B cell (primary cell): ENCODE data around the gene ABI2. TPM values are rescaled to one million over a fixed set of nuclear protein-coding genes. Genes with fewer than 3 reads are reported as not detected.

Experiments used
- ATAC-seq: fragments of 200-7000 bp; cut with Tn5 transposase; one replicate; pipeline ENCODE4 v1.10.0; 2021; ENCODE audit warnings: low read depth, mild to moderate bottlenecking, moderate number of reproducible peaks, moderate library complexity
- CTCF ChIA-PET: fragments of 350-600 bp; sonication (Branson Sonifier 250); formaldehyde crosslinking; loops from one replicate; lab custom pipeline; 2021; ENCODE audit warnings: antibody characterized with exemption, inconsistent platforms; lab: Charles Lee
- POLR2A ChIA-PET: fragments of 350-600 bp; sonication (Branson Sonifier 250); formaldehyde crosslinking; loops from one replicate; lab custom pipeline; 2021; ENCODE audit warnings: antibody characterized with exemption; lab: Charles Lee
- DNase-seq: peaks from one replicate; pipeline ENCODE4 v3.0.0; 2013
- H2AFZ ChIP-seq: 2 replicates; pipeline ENCODE4 v1.6.1; 2012; ENCODE audit warnings: mild to moderate bottlenecking, low read depth, low read length; ENCODE audit not compliant: insufficient read depth, poor library complexity, severe bottlenecking
- H3K27ac ChIP-seq, 2 donors: 1 replicate in 1 of 2; 2 replicates in 1 of 2; pipeline ENCODE4 v1.5.1; 2012 to 2013; ENCODE audit warnings: low read length in 2 of 2, mild to moderate bottlenecking in 2 of 2, moderate library complexity in 1 of 2
- H3K27me3 ChIP-seq, 4 experiments: fragments of 200-600 bp in 1 of 4; sonication (generic) in 1 of 4; replicated peaks in 1 of 4; 1 replicate in 2 of 4; 2 replicates in 2 of 4; pipeline versions ENCODE4 v1.6.1 to v1.7.0; 2013 to 2016; ENCODE audit warnings: low read length in 3 of 4, mild to moderate bottlenecking in 2 of 4, mixed read lengths in 1 of 4, moderate library complexity in 1 of 4; ENCODE audit not compliant: insufficient read depth in 4 of 4, control insufficient read depth in 3 of 4; ENCODE audit errors: control extremely low read depth in 1 of 4
- H3K36me3 ChIP-seq, 2 experiments: replicated peaks in 1 of 2; 1 replicate in 1 of 2; 2 replicates in 1 of 2; pipeline versions ENCODE4 v1.6.1 to v1.7.1; 2013; ENCODE audit warnings: low read length in 1 of 2; ENCODE audit not compliant: insufficient read depth in 2 of 2, control insufficient read depth in 1 of 2; ENCODE audit errors: control extremely low read depth in 1 of 2, extremely low read depth in 1 of 2
- H3K4me1 ChIP-seq, 2 donors: fragments of 200-600 bp in 1 of 2; sonication (generic) in 1 of 2; 1 replicate in 1 of 2; 2 replicates in 1 of 2; pipeline versions ENCODE4 v1.5.1 to v1.6.1; 2013 to 2017; ENCODE audit warnings: low read length in 2 of 2; ENCODE audit not compliant: control insufficient read depth in 2 of 2, insufficient read depth in 2 of 2
- H3K4me2 ChIP-seq: replicated peaks from 2 replicates; pipeline ENCODE3; 2012; ENCODE audit warnings: mild to moderate bottlenecking, low read depth, low read length; ENCODE audit not compliant: poor library complexity, severe bottlenecking
- H3K4me3 ChIP-seq, 5 experiments: fragments of 200-600 bp in 1 of 5; sonication (generic) in 1 of 5; 1 replicate in 3 of 5; 2 replicates in 2 of 5; pipeline versions ENCODE4 v1.5.1 to v1.7.0; 2011 to 2016; ENCODE audit warnings: low read length in 4 of 5, mild to moderate bottlenecking in 4 of 5, low read depth in 2 of 5, control low read depth in 1 of 5, moderate library complexity in 1 of 5; ENCODE audit not compliant: insufficient read depth in 1 of 5; ENCODE audit errors: control extremely low read depth in 1 of 5, extremely low read depth in 1 of 5
- H3K79me2 ChIP-seq: fragments of 200-600 bp; sonication (generic); one replicate; pipeline ENCODE4 v1.6.0; 2016; ENCODE audit warnings: low read length; ENCODE audit not compliant: control insufficient read depth, insufficient read depth
- H3K9ac ChIP-seq: fragments of 200-600 bp; sonication (generic); 2 replicates; pipeline ENCODE4 v1.6.1; 2017; ENCODE audit warnings: mild to moderate bottlenecking, low read length, moderate library complexity
- H3K9me3 ChIP-seq, 3 donors: one replicate each; pipeline versions ENCODE4 v1.6.1 to v1.7.1; 2013; ENCODE audit warnings: low read length in 2 of 3; ENCODE audit not compliant: control insufficient read depth in 2 of 3, insufficient read depth in 1 of 3; ENCODE audit errors: control extremely low read depth in 1 of 3
- H4K20me1 ChIP-seq: 2 replicates; pipeline ENCODE4 v1.6.0; 2012; ENCODE audit warnings: mild to moderate bottlenecking, low read length; ENCODE audit not compliant: insufficient read depth, control insufficient read depth, poor library complexity, severe bottlenecking
- H3K27ac Mint-ChIP-seq: one replicate; pipeline ENCODE4 v1.8.0; 2021; ENCODE audit warnings: mixed read lengths
- H3K27me3 Mint-ChIP-seq: one replicate; pipeline ENCODE4 v1.8.0; 2021; ENCODE audit warnings: mixed read lengths
- H3K4me1 Mint-ChIP-seq: one replicate; pipeline ENCODE4 v1.8.0; 2021; ENCODE audit warnings: mixed read lengths
- H3K4me3 Mint-ChIP-seq: one replicate; pipeline ENCODE4 v1.8.0; 2021; ENCODE audit warnings: mixed read lengths
- H3K9me3 Mint-ChIP-seq: one replicate; pipeline ENCODE4 v1.8.0; 2022; ENCODE audit warnings: mixed read lengths; ENCODE audit not compliant: insufficient read depth
- CTCF ChIP-seq: fragments of 200-600 bp; IDR thresholded peaks from one replicate; pipeline ENCODE4 v1.8.0; 2022; ENCODE audit warnings: antibody characterized with exemption, mild to moderate bottlenecking
- EZH2 ChIP-seq: IDR thresholded peaks from 2 replicates; pipeline ENCODE4 v1.6.1; 2012; ENCODE audit warnings: borderline replicate concordance, low read depth, mild to moderate bottlenecking, moderate library complexity, low read length; ENCODE audit not compliant: insufficient read depth, poor library complexity, severe bottlenecking
- WGBS: methylation state at CpG from one replicate; pipeline ENCODE4 v1.1.5; 2013; ENCODE audit warnings: missing lambda C conversion rate; ENCODE audit not compliant: insufficient coverage; 5-methylcytosine and 5-hydroxymethylcytosine counted together
- intact Hi-C: fragments of 100-400 bp; cut with micrococcal nuclease; formaldehyde crosslinking; loops from one replicate; pipeline ENCODE4 v1.10.0; 2022
- polyA plus RNA-seq: library from polyadenylated mRNA; depleted of rRNA; stranded (reverse); fragments of >200 nt; gene quantifications from 2 replicates; pipeline ENCODE4 v1.2.3, GENCODE V29; 2012
- total RNA-seq, 2 donors: library from RNA; stranded (reverse); fragments of 120-200 nt in 1 of 2; gene quantifications; 1 replicate in 1 of 2; 2 replicates in 1 of 2; pipeline versions ENCODE4 v1.2.3 to v1.2.4, GENCODE V29; 2013 to 2022

The ABI2 gene
- total and polyA plus RNA-seq, 2 donors (not counting 1 experiment from before 2014, with no cell fraction given): 6.8 to 32.7 TPM

GRCh38 chr2:203354966-203355365 is 26.8 kb downstream of the ABI2 start:
- no peak overlapping the region for H3K27ac ChIP-seq
- Mint-ChIP-seq H3K4me1 (no peaks in the 10 kb centered on the region), H3K9me3 (no peaks in the 10 kb centered on the region), H3K27me3 (no peaks in the 10 kb centered on the region), H3K4me3 (no peak overlapping the region), H3K27ac (no peak overlapping the region)
- no peak overlapping the region for H3K4me2 ChIP-seq
- no peak for ATAC-seq
- peaks cover 0 to 1% (median 0%) of the 10 kb centered on the region in 3 donors for H3K9me3 ChIP-seq
- no peaks in the 10 kb centered on the region for H3K4me1 ChIP-seq
- intact Hi-C loops: no loop called here
- WGBS: 90% methylated on average over 3 of the region's 3 CpGs
- no peaks in the 10 kb centered on the region for H3K27me3 ChIP-seq
- H3K4me3 ChIP-seq: no peak overlapping the region
- H3K79me2 ChIP-seq: peaks cover 13% of the 10 kb centered on the region
- H2AFZ ChIP-seq: no peak overlapping the region
- H3K9ac ChIP-seq: no peak overlapping the region
- CTCF ChIA-PET: no interaction called here
- POLR2A ChIA-PET: no interaction called here
- TF ChIP-seq EZH2 (no peak), CTCF (no peak)
- H3K36me3 ChIP-seq: no peaks in the 10 kb centered on the region
- H4K20me1 ChIP-seq: no peaks in the 10 kb centered on the region
- DNase-seq: no peak

GRCh38 chr2:203359450-203359849 is 31.3 kb downstream of the ABI2 start:
- Histone ChIP-seq H3K27me3 (no peaks in the 10 kb centered on the region), H3K79me2 (no peaks in the 10 kb centered on the region), H3K9me3 (peaks cover 0 to 1% (median 0%) of the 10 kb centered on the region in 3 donors), H4K20me1 (no peaks in the 10 kb centered on the region), H3K4me1 (no peaks in the 10 kb centered on the region), H3K36me3 (no peaks in the 10 kb centered on the region), H3K27ac (no peak overlapping the region), H3K9ac (no peak overlapping the region), H3K4me3 (no peak overlapping the region), H2AFZ (no peak overlapping the region), H3K4me2 (no peak overlapping the region)
- DNase-seq: no peak
- CTCF ChIA-PET: no interaction called here
- Mint-ChIP-seq H3K27ac (no peak overlapping the region), H3K9me3 (no peaks in the 10 kb centered on the region), H3K4me3 (no peak overlapping the region), H3K4me1 (peaks cover 10% of the 10 kb centered on the region), H3K27me3 (no peaks in the 10 kb centered on the region)
- no peak for ATAC-seq
- intact Hi-C loops: no loop called here
- POLR2A ChIA-PET: no interaction called here
- 100% methylated on average over 1 of the region's 1 CpG for WGBS
- no peak for TF ChIP-seq EZH2
